Measurements from ENCODE around the gene MINDY4.

DNA sequence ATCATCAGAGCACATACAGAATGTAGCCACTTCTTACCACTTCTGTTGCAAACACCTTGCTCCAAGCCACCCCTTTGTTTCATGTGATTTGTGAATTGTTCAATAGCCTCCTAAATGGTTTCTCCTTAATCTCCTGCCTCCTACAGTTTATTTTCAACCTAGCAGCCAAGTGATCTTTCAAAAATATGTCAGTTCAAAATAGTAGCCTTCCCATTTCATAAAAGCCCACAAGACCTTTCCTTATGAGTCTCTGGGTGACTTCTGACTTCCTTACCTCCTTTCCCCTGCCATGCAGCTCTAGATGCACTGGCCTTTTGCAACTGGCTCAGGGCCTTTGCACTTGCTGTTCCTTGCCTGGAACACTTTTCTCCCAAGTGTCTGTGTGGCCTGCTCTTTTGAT lies 4.8 kb downstream of the MINDY4 start:
- no peak for TF ChIP-seq EZH2 (IDR thresholded peaks at IDR 0.05; ENCODE audit: borderline replicate concordance, low read length)
- TF ChIP-seq, protein P1, sequence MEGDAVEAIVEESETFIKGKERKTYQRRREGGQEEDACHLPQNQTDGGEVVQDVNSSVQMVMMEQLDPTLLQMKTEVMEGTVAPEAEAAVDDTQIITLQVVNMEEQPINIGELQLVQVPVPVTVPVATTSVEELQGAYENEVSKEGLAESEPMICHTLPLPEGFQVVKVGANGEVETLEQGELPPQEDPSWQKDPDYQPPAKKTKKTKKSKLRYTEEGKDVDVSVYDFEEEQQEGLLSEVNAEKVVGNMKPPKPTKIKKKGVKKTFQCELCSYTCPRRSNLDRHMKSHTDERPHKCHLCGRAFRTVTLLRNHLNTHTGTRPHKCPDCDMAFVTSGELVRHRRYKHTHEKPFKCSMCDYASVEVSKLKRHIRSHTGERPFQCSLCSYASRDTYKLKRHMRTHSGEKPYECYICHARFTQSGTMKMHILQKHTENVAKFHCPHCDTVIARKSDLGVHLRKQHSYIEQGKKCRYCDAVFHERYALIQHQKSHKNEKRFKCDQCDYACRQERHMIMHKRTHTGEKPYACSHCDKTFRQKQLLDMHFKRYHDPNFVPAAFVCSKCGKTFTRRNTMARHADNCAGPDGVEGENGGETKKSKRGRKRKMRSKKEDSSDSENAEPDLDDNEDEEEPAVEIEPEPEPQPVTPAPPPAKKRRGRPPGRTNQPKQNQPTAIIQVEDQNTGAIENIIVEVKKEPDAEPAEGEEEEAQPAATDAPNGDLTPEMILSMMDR (conservative IDR thresholded peaks at IDR 0.05 in 1 of 2, IDR thresholded peaks at IDR 0.05 in 1 of 2; ENCODE audit: extremely low read depth in 1 of 2, insufficient read depth in 1 of 2, low read depth in 1 of 2, low read length in 2 of 2) = no peak
